ENCODE measurements around the gene SHMT1. TPM values are rescaled to one million over a fixed set of nuclear protein-coding genes. Genes with fewer than 3 reads are reported as not detected.
"Not testable (repeated sequence)": the region's sequence is repeated elsewhere in the genome, so short reads cannot be mapped to it uniquely, and the experiment has no call there.

Gene SHMT1
- polyA plus RNA-seq, 4 donors, result 52.5 to 64.1 (median 58.9) TPM

DNA sequence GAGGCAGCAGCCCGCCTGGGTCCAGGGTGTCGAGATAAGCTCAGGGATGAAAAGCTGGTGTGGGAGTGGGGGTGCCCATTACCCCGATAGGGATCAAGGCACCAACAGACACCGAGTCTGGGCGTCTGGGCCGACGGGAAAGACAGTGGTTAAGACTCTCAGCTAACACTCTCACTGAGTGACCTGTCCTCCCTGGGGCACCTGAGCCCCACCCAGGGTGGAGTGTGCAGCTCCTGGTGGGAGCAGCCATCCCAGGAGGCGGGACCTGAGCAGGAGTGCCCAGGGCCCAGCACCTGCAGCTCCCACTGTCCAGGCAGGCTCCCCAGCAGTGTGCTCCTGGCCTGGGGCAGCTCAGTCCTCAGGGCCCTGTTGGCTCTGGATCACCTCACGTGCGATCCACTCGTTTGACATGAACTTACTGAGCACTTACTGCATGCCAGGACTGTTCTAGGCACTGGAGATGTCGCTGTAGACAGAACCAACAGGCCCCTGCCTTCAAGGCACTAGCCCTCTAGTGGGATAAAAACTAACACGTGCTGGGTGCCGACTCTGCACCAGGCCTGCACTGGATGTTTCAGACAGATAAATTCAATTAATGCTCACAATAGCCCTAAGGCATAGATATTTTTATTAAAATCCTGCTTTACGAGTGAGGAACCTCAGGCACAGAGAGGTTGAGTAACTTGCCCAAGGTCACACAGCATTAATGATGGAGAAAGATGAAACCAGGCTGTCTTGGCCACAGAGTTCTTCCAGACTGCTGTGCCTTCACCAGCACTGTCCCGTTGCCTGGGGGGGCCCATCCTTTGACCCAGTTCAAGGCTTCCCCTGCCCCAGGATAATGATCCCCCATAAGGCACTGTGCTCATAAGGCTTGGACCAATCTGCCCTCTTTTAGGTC, 16.1 kb upstream of the SHMT1 start:
- no peak for DNase-seq (ENCODE audit: low read depth in 4 of 4, low spot score in 2 of 4)

DNA sequence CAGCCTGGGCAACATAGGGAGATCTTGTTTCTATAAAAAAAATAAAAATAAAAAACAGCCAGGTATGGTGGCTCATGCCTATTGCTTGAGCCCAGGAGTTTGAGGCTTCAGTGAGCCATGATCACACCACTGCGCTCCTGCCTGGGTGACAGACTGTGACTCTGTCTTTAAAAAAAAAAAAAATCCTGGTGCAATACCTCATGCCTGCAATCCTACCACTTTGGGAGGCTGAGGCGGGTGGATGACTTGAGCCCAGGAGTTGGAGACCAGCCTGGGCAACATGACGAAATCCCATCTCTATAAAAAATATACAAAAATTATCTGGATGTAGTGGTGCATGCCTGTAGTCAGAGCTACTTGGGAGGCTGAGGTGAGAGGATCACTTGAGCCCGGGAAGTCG, 15.3 kb upstream of the SHMT1 start:
- not testable (repeated sequence) for DNase-seq (ENCODE audit: low read depth in 4 of 4, low spot score in 2 of 4)

DNA sequence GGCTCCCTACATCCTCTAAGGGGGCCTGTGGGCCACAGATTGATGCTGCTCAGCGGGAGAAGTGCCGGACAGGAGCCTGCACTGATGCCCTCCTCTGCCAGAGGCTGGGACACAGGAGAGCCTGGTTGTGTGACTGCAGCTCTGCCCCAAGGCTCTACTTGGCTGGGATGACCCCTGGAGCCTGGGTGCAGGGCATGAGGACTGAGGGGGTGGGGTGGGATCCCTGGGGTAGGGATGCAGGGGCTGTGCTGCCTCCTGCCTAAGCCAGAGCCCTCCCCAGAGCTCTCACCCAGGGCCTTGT, 14.8 kb upstream of the SHMT1 start:
- DNase-seq (ENCODE audit: low read depth in 4 of 4, low spot score in 2 of 4), result no peak

DNA sequence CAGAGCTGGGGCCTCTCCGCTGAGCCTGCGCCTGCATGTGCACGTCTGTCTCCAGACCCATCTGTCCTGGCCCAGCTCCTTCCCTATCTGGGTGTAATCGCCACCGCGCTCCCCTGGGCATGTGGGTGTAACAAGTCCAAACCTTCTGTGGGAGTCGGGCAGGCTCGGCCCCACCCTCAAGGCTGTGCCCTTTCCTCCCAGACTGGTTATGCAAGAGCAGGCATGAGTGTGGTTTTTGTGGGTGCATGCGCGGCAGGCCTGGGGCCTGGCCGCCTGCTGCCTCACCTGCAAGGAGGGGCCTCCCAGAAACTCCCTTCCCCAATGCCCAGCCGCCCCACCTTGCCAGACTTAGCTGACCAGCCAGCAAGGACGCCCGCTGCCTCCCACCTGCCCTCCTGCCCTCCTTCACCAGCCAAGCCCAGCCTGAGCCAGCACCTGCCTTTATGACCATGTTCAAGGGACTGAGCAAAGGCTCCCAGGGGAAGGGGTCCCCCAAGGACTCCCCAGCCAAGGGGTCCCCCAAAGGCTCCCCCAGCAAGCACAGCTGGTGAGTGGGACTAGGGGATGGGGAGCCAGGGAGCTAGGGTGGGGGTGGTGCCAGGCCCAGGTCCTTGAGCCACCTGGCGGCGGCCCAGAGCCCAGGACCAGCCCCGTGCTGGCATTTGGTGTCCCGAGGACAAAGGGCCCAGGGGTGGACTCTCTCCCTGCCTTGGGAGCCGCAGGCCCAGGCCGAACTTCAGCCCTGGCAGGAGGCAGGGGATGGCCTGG, 14.3 kb upstream of the SHMT1 start, which contains the start of gene EVPLL:
Gene EVPLL (plus strand): TSS at position 342 of the 768 bp plus-strand sequence. CDS start 3,160 bp downstream, outside the sequence.
- no peak for DNase-seq (ENCODE audit: low read depth in 4 of 4, low spot score in 2 of 4)

DNA sequence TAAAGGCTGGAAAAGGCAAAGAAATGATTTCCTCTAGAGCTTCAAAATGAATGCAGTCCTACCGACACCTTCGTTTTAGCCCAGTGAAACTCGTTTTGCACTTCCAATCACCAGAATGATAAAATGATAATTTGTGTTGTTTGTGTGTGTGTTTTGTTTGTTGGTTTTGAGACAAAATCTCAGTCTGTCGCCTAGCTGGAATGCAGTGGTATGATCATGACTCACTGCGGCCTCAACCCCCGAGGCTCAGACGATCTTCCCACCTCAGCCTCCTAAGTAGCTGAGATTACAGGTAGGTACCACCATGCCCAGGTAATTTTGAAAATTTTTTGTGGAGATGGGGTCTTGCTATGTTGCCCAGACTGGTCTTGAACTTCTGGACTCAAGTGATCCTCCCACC, 10.9 kb upstream of the SHMT1 start:
- no peak for DNase-seq (ENCODE audit: low read depth in 4 of 4, low spot score in 2 of 4)

DNA sequence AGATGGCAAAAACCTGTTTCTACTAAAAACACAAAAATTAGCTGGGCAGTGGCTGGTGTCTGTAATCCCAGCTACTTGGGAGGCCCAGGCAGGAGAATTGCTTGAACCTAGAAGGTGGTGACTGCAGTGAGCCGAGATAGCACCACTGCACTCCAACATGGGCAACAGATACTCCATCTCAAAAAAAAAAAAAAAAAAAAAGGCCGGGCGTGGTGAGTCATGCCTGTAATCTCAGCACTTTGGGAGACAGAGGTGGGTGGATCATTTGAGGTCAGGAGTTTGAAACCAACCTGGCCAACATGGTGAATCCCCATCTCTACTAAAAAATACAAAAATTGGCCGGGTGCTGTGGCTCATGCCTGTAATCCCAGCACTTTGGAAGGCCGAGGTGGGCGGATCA, 9.8 kb upstream of the SHMT1 start:
- DNase-seq (ENCODE audit: low read depth in 4 of 4, low spot score in 2 of 4), result not testable (repeated sequence)

DNA sequence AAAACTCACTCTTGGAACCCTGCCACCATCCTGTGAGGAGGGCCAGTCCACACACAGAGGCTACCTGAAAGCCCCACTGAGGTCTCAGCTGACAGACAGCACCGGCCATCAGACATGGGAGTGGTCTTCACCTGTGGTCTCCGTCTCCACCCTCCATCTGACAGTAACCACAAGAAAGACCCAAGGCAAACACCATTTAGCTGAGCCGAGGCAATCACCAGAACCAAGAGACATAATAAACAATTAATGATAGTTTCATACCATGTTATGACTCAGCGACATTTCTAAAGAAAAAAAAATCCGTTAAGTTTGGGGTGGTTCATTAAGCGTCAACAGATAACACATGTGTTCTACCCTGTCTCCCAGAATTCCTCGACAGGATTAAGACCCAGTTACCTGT, 8.1 kb upstream of the SHMT1 start:
- DNase-seq (ENCODE audit: low read depth in 4 of 4, low spot score in 2 of 4), result no peak

DNA sequence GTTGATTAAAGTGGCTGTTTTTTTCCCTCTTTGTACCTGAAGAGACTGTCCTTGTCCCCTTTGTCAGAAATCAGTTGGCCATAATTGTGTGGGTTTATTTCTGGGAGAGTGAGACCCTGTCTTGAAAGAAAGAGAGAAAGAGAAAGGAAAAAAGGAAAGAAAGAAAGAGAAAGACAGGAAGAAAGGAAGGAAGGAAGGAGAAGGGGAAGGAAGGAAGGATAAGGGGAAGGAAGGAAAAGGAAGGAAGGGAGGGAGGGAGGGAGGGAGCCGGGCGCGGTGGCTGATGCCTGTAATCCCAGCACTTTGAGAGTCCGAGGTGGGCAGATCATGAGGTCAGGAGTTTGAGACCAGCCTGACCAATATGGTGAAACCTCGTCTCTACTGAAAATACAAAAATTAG, 7.4 kb upstream of the SHMT1 start:
- no peak for DNase-seq (ENCODE audit: low read depth in 4 of 4, low spot score in 2 of 4)

DNA sequence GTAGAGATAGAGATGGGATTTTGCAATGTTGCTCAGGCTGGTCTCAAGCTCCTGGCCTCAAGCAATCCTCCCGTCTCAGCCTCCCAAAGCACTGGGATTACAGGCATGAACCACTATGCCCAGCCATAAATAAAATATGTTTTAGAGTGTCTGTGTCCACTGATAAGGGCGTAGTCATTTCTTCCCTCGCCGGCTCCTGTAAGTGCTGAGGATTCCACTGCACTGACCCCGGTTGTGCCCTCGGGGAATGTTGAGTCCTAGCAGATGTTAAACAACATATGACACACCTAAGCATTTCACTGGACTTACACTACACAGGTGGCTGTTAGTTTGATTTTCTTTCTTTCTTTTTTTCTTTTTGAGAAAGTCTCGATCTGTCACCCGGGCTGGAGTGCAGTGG, 5.6 kb upstream of the SHMT1 start:
- DNase-seq (ENCODE audit: low read depth in 4 of 4, low spot score in 2 of 4), result no peak

DNA sequence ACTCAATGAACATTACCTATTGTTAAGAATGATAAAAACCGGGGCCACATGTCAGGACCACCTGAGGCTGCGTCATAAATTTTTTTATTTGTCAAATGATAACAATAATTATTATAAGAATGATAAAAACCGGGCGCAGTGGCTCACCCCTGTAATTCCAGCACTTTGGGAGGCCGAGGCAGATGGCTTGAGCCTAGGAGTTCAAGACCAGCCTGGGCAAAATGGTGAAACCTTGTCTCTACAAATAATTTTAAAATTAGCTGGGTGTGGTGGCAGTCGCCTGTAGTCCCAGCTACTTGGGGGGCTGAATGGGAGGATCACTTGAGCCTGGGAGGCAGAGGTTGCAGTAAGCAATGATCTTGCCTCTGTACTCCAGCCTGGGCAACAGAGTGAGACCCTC, 816 bp upstream of the SHMT1 start:
- no peak for DNase-seq (ENCODE audit: low read depth in 4 of 4, low spot score in 2 of 4)

DNA sequence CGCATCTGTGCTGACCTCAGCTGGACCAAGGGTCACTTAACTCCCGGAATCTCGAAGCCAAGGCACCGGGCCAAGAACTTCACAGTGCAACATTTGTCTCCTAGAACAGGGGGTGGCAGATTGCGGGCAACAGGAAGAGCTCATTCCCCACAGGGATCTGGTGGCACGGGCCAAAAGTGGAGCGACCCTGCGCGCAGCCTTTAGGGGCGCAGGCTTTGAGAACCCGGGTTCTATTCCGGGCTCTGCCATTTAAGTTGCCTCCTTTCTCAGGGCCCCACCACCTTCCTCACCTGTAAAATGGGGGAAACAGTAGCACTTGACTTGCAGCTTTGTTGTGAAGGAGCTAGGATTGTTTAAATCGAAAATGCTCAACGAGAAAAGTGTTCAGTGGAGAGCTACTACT, 651 bp downstream of the SHMT1 start:
- DNase-seq (ENCODE audit: low read depth in 4 of 4, low spot score in 2 of 4), result peak in 1 of 4 donors; percentile 36

DNA sequence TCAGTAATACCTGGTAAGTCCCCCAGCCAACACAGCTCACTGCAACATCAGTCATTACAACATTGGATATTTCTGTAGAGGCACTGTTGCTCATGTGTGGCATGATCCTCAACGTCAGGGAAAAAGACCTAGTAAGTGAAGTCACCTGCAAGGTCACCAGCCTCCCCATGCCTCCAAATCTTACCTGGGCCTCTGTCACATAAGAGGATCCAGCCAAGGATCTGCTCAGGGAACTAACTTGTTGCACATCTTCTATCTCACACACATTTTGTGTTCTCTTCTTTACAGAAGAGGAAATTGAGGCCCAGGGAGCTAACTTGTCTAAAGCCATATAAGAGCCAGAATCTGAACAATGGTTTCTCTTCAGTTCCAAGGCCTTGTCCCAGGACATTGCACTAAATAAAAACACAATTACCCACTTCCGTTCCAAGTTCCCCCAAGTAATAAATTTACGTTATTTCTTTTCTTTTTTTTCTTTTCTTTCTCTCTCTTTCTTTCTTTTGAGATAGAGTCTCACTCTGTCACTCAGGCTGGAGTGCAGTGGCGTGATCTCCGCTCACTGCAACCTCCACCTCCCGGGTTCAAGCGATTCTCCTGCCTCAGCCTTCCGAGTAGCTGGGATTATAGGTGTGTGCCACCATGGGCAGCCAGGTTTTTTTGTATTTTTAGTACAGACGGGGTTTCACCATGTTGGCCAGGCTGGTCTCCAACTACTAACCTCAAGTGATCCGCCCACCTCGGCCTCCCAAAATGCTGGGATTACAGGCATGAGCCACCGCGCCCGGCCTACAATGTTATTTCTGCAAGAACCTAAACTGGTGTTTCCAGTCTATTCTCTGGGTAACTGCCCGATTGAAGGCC, 1.3 kb downstream of the SHMT1 start:
- DNase-seq (ENCODE audit: low read depth in 4 of 4, low spot score in 2 of 4), result no peak

DNA sequence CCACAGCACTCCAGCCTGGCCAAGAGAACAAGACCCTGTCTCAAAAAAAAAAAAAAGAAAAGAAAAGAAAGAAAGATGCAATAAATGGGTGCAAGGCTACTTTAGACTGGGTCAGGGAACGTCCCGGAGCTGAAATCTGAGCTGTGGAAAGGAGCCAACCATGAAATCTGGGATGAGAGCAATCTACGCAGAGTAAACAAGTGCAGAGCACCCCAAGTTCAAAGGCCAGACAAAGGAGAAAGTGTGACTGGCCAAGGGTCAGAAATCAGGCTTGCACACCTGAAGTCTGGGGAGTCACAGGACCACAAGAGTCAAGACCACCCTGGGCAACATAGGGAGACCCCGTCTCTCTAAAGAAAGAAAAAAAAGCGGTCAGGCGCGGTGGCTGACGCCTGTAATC, 2.8 kb downstream of the SHMT1 start:
- no peak for DNase-seq (ENCODE audit: low read depth in 4 of 4, low spot score in 2 of 4)

DNA sequence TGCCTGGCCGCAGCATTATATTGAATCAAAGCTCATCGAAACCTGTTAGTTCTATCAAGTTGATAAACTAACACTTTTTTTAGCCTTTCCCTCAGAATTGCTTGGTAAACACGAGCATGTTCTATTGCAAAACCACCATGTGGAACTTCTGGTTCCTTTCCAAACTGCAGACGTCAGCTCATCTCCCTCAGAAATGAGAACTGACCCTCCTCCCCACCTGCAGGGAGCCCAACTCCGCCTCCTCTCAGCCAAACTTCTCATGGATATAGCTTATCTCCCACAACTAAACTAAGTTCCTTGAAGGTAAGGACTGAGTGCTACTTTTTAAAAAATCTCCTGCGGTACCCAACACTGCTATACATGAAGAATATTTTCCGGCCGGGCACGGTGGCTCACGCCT, 6.7 kb downstream of the SHMT1 start:
- DNase-seq (ENCODE audit: low read depth in 4 of 4, low spot score in 2 of 4), result no peak

DNA sequence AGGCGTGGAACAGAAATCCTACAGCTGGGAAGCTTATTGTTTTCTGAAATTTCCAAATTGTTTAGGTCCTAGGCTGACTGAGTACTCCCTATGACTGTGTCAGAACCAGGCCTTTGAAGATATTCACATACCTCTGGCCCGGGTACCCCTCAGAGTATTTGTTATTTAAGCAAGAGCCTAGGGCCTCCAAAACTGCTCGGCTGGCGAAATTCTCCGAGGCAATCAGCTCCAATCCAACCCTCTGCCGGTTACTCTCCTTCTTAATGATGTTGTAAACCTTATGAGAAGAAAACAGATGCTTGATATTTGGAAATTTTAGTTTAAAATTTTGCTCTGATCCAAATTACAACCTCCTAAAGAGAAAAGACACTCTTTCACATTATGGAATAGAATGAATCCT, 9.8 kb downstream of the SHMT1 start:
- DNase-seq (ENCODE audit: low read depth in 4 of 4, low spot score in 2 of 4), result no peak

DNA sequence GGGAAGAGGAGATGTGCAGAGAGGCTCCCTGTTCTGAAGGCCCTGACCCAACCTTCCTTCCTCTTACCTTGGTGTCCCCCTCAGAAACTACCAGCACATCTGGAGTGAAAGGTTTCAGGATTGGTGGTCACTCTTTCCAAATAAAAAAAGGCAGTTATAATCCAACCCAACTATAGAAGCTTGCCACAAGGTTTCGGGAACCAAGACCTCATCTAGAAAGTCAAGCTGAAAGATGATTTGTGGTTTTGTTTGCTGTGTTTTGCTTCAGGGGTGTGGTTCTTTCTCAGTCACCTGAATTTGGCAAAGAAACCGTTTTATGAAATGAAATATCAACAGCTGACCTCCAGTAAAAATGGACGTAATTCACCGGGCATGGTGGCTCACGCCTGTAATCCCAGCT, 19.3 kb downstream of the SHMT1 start:
- DNase-seq (ENCODE audit: low read depth in 4 of 4, low spot score in 2 of 4), result no peak

DNA sequence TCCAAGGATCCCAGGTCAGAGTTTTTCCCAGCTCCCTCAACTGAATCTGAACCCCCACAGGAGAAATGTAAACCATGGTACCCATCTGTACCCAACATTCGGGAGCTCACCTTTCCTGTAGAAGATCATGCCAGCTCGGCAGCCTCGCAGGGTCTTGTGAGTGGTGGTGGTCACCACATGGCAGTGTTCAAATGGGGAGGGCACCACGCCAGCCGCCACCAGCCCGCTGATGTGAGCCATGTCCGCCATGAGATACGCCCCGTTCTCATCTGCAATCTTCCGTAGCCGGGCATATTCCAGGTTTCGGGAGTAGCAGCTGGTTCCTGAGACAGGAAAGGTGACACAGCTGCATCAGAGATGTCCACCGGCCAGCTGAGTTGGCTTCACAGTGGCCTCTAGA, 23.4 kb downstream of the SHMT1 start:
- no peak for DNase-seq (ENCODE audit: low read depth in 4 of 4, low spot score in 2 of 4)

DNA sequence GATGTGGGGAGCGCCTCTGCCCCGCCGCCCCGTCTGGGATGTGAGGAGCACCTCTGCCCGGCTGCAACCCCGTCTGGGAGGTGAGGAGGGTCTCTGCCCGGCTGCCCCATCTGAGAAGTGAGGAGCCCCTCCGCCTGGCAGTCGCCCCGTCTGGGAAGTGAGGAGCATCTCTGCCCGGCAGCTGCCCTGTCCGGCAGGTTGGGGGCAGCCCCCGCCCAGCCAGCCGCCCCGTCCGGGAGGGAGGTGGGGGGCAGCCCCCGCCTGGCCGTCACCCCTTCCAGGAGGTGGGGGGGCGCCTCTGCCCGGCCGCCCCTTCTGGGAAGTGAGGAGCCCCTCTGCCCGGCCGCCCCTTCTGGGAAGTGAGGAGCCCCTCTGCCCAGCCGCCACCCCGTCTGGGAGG, 25.2 kb downstream of the SHMT1 start:
- DNase-seq (ENCODE audit: low read depth in 4 of 4, low spot score in 2 of 4), result not testable (repeated sequence)

DNA sequence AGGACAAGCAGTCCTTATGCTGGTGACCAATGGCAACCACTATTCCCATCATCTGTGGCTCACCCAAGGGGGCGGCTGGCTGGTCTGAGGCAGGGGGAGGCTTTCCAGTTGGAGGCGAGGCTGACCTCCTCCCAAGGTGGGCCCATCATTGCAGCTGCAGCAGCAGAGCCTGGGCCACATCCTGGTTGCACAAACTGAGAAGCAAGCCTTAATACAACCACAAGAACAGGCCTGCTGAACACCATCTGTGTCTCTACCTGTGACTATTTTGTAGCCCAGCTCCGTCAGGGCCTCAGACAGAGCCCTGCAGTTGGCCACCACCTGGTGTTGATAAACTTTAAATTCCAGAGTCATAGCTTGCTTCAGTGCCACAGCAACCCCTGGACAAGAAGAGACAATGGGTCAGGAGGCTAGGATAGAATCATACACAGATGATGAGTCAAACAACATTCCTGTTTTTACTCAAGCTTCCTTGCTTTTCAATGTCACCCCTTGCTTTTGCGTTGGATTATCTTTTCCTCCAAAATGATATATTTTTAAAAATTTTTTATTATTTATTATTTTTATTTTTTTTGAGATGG, 30.4 kb downstream of the SHMT1 start:
- DNase-seq (ENCODE audit: low read depth in 4 of 4, low spot score in 2 of 4), result no peak

DNA sequence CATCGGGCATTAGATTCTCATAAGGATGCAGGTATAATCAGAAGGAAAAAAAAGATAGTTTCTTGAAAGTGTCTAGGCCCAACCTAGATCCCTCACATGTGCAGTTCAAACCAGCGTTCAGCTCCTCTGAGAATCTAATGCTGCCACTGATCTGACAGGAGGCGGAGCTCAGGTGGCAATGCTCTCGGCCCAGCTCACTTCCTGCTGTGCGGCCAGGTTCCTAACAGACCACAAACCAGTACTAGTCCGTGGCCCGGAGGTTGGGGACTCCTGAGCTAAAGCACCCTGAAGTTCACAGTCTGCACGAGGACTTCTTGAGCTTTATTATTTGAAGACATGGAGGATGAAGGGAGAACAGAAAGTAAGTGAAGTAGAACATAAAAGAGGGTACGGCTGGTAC, 31.5 kb downstream of the SHMT1 start:
- no peak for DNase-seq (ENCODE audit: low read depth in 4 of 4, low spot score in 2 of 4)

Measured in left renal cortex interstitium (tissue), 4 donors.